GM15510 (cell line): ENCODE data around the gene FSTL5.

Experiments used
- POLR2A ChIP-seq: IDR thresholded peaks from 3 replicates; pipeline ENCODE4 v1.6.1; 2011; ENCODE audit warnings: borderline replicate concordance; ENCODE audit not compliant: insufficient read length; ENCODE audit errors: extremely low read depth

FSTL5 gene

DNA sequence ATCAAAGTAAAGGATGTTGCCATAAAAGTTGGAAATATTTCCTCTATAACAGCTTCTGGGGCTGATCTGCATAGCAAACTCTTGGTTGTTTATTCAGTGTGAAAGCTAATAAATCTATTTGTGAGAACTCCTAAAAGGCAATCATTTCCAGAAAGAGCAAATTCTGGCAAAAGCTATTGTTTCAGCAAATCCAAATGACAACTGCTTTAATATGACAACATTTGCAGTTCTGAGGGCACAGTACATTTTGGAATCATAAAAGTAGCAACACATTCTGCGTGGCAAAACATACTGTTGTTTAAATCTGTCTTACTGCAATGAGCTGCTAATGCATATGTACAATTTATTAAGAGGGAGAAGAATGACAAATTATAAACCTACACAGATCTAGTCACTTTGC is 818.1 kb downstream of the FSTL5 start:
- no peak for TF ChIP-seq POLR2A

DNA sequence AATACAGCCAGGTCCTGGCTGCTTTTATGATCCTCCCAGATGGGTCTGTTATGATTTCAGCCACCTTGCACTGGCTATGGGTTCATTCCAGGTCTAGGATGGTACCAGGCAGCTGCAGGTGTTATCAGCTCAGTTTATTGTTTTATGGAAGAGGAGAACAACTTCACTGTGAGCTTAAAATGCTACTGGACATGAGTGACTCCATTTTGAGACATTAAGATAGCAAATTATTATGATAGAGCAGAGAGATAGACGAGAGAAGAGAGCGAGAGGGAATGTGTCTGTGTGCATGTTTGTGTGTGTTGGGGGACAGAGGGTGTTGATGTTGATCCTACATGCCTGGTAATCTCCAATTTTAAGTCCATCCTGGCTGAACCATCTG is 820.2 kb downstream of the FSTL5 start:
- no peak for TF ChIP-seq POLR2A

DNA sequence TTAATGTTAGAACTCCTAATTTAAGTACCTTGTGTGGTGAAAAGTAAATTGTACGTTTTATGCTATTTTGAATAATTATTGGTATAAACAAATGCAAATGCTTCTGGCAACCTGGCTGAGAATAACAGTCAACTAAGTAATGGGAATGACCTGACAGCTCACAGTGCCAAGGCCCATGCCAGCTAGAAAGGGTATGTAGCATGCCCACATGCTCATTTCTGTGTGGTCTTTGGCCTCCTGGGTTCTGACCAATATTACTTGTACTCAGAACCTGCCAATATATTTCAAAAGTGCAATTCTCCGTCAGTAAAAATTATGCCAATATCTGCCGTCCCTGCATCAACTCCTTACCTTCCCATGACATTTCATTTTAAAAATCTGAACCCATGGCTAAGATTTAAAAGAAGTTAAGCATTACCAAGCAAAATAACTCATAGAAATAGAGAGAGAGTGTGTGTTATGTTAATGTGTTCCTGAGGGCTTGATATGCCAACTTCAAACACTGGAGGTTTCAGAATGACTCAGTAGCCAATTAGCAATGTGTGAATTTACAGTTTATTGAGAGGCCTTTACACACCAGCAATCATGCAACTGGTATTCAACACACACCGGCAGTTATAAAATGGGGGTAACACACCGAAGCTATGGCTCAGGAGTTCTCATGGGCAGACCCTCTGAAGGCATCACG is 820.8 kb downstream of the FSTL5 start:
- no peak for TF ChIP-seq POLR2A

DNA sequence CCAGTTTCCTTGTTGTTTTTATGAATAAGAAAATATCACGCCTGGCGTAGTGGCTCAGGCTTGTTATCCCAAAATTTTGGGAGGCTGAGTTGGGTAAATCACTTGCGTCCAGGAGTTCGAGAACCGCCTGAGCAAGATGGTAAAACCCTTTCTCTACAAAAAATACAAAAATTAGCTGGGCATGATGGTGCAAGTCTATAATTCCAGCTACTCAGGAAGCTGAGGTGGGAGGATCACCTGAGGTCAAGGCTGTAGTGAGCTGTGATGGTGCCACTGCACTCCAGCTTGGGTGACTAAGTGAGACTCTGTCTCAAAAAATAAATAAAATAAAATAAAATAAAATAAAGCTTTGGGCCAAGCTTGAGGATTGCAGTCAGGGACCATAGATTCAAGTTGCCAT is 827.2 kb downstream of the FSTL5 start:
- no peak for TF ChIP-seq POLR2A

DNA sequence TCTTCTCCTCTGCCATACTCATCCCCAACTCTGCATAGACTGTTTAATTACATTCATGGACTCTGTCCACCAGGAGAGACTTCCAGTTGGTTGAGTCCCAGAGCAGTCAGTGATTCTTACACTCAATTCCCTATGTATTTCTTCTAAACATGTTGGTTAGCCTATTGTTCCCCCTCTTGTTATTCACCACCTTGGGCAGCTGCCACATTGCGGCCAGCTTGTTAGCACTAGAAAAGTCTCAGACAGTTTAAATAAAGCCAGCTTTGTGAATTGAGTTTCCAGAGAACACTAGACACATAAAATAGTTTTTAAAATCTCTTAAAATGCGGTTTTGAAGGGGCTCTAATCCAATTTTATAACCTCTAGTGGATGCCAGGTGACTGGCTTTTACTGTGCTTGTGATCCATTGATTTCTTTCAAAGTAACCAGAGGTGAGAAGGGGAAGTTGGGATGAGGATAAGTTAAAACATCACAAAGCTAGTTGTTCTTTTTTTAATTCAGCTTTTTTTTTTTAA is 827.7 kb downstream of the FSTL5 start:
- no peak for TF ChIP-seq POLR2A
